Smooth muscle cell (in vitro differentiated cells): ENCODE results near the gene LCK. TPM values are rescaled to one million over a fixed set of nuclear protein-coding genes. Genes with fewer than 3 reads are reported as not detected.

Experiments
- DNase-seq: peaks from one replicate; lab custom pipeline; 2025; ENCODE audit not compliant: unreplicated experiment; lab: John Stamatoyannopoulos, UW
- H2AFZ ChIP-seq: fragments of 200-600 bp; sonication (generic); 2 replicates; pipeline ENCODE4 v1.6.0; 2016; ENCODE audit warnings: antibody characterized with exemption, low read depth, mild to moderate bottlenecking
- H3F3A ChIP-seq: fragments of 200-600 bp; sonication (generic); 2 replicates; pipeline ENCODE4 v1.6.0; 2017; ENCODE audit warnings: antibody characterized with exemption, low read depth
- H3K27ac ChIP-seq: fragments of 200-600 bp; sonication (generic); 2 replicates; pipeline ENCODE4 v1.5.1; 2016; ENCODE audit warnings: low read depth, mild to moderate bottlenecking
- H3K27me3 ChIP-seq: fragments of 200-600 bp; sonication (generic); 2 replicates; pipeline ENCODE4 v1.6.1; 2016; ENCODE audit warnings: low read depth, mild to moderate bottlenecking
- H3K36me3 ChIP-seq: fragments of 200-600 bp; sonication (generic); 2 replicates; pipeline ENCODE4 v1.5.1; 2016; ENCODE audit warnings: low read depth
- H3K4me1 ChIP-seq: fragments of 200-600 bp; sonication (generic); 2 replicates; pipeline ENCODE4 v1.5.1; 2016; ENCODE audit warnings: low read depth
- H3K4me2 ChIP-seq: fragments of 200-600 bp; sonication (generic); 2 replicates; pipeline ENCODE4 v1.6.0; 2016; ENCODE audit warnings: mild to moderate bottlenecking
- H3K4me3 ChIP-seq: fragments of 200-600 bp; sonication (generic); 2 replicates; pipeline ENCODE4 v1.5.1; 2016; ENCODE audit warnings: mild to moderate bottlenecking
- H3K79me2 ChIP-seq: fragments of 200-600 bp; sonication (generic); 2 replicates; pipeline ENCODE4 v1.6.0; 2016; ENCODE audit warnings: low read depth, mild to moderate bottlenecking
- H3K9ac ChIP-seq: fragments of 200-600 bp; sonication (generic); 2 replicates; pipeline ENCODE4 v1.6.0; 2016; ENCODE audit warnings: low read depth
- H3K9me3 ChIP-seq: fragments of 200-600 bp; sonication (generic); replicated peaks from 2 replicates; pipeline ENCODE4 v1.5.1; 2016; ENCODE audit warnings: low read depth
- H4K20me1 ChIP-seq: fragments of 200-600 bp; sonication (generic); 2 replicates; pipeline ENCODE4 v1.6.0; 2016; ENCODE audit warnings: low read depth
- WGBS: methylation state at CpG from one replicate; pipeline ENCODE4 v1.1.7; 2016; ENCODE audit warnings: low lambda C conversion rate; 5-methylcytosine and 5-hydroxymethylcytosine counted together
- polyA plus RNA-seq: library from polyadenylated mRNA; unstranded; fragments of >200 nt; fragmentation: Nextera tagmentation; extraction: Ambion mirVana; gene quantifications from 2 replicates; pipeline ENCODE4 v1.2.1, GENCODE V29; 2016
- total RNA-seq: library from RNA; depleted of rRNA; stranded (reverse); fragments of >200 nt; gene quantifications from 2 replicates; pipeline ENCODE4 v1.2.3, GENCODE V29; 2014
- TF ChIP-seq, protein P1 (sequence below): fragments of 200-600 bp; sonication (generic); IDR thresholded peaks from 2 replicates; pipeline ENCODE4 v1.5.1; 2017; ENCODE audit warnings: borderline replicate concordance, mild to moderate bottlenecking, antibody characterized with exemption; ENCODE audit not compliant: insufficient read depth, poor library complexity, severe bottlenecking

The LCK gene
- total and polyA plus RNA-seq, 2 experiments from 2014 or later: 0.22 TPM; not detected in 1

DNA sequence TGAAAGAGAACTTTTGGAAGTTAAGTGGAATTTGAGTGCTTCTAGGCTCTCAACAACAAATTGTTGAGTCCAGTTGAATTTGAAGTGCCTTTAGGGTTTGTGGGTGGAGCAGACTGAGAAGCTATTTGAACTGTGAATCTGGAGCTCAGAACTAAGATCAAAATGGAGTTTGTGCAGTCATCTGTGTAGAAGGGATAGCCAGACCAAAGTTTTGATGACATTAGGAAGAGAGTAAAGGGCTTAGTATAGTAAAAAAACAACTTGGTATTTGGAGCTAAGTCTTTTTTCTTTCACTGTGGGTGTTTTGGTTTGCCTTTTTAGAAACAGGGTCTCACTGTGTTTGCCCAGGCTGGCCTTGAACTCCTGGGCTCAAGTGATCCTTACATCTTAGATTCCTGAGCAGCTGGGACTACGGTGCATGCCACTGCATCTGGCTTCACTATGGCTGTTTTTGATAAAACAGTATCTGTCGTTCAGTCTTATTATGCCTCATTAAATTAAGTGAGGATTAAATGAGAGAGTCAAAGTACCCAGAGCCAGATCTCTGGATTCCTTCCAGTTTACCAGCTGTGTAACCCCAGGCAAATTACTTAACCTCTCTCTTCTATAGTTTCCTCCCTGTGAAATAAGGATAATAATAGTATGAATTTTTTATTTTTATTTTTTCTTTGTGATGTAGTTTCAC lies 60.8 kb downstream of the LCK start:
- Histone ChIP-seq H3K4me3 (no peak overlapping the region), H3K4me2 (no peak overlapping the region), H3K79me2 (peaks cover 64% of the 10 kb centered on the region), H3K4me1 (no peaks in the 10 kb centered on the region), H3F3A (no peaks in the 10 kb centered on the region), H4K20me1 (peaks cover 83% of the 10 kb centered on the region), H3K9ac (no peak overlapping the region), H3K36me3 (no peaks in the 10 kb centered on the region), H3K27ac (no peak overlapping the region), H3K9me3 (no peaks in the 10 kb centered on the region), H3K27me3 (no peaks in the 10 kb centered on the region), H2AFZ (no peak overlapping the region)
- DNase-seq: no peak
- 53% methylated on average over 2 of the region's 2 CpGs for WGBS
- TF ChIP-seq, protein P1, sequence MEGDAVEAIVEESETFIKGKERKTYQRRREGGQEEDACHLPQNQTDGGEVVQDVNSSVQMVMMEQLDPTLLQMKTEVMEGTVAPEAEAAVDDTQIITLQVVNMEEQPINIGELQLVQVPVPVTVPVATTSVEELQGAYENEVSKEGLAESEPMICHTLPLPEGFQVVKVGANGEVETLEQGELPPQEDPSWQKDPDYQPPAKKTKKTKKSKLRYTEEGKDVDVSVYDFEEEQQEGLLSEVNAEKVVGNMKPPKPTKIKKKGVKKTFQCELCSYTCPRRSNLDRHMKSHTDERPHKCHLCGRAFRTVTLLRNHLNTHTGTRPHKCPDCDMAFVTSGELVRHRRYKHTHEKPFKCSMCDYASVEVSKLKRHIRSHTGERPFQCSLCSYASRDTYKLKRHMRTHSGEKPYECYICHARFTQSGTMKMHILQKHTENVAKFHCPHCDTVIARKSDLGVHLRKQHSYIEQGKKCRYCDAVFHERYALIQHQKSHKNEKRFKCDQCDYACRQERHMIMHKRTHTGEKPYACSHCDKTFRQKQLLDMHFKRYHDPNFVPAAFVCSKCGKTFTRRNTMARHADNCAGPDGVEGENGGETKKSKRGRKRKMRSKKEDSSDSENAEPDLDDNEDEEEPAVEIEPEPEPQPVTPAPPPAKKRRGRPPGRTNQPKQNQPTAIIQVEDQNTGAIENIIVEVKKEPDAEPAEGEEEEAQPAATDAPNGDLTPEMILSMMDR: no peak

DNA sequence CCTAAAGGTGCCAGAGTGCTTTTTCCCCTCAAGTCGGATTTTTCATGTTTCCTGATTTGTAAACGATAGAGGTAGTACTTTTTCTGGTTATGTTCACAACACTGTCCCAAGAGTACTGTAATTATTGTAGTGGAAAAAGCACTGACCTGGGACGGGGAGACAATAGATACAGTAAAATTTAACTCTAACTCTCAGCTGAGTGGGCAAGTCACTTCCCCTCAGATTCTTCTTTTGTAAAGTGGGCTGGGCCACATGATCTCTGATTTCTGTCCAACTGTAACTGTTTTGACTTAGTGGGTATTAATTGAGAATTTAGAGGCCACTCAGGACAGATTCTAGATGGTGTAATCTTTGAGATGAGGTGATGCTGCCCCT lies 65.8 kb downstream of the LCK start:
- Histone ChIP-seq H4K20me1 (peaks cover 45% of the 10 kb centered on the region), H3K27me3 (no peaks in the 10 kb centered on the region), H3K27ac (no peak overlapping the region), H3K4me1 (no peaks in the 10 kb centered on the region), H3K9me3 (no peaks in the 10 kb centered on the region), H3K9ac (no peak overlapping the region), H3K36me3 (no peaks in the 10 kb centered on the region), H2AFZ (no peak overlapping the region), H3K4me2 (no peak overlapping the region), H3F3A (no peaks in the 10 kb centered on the region), H3K79me2 (peaks cover 27% of the 10 kb centered on the region), H3K4me3 (no peak overlapping the region)
- TF ChIP-seq, protein P1: no peak
- WGBS: 93% methylated on average over 3 of the region's 3 CpGs
- no peak for DNase-seq

DNA sequence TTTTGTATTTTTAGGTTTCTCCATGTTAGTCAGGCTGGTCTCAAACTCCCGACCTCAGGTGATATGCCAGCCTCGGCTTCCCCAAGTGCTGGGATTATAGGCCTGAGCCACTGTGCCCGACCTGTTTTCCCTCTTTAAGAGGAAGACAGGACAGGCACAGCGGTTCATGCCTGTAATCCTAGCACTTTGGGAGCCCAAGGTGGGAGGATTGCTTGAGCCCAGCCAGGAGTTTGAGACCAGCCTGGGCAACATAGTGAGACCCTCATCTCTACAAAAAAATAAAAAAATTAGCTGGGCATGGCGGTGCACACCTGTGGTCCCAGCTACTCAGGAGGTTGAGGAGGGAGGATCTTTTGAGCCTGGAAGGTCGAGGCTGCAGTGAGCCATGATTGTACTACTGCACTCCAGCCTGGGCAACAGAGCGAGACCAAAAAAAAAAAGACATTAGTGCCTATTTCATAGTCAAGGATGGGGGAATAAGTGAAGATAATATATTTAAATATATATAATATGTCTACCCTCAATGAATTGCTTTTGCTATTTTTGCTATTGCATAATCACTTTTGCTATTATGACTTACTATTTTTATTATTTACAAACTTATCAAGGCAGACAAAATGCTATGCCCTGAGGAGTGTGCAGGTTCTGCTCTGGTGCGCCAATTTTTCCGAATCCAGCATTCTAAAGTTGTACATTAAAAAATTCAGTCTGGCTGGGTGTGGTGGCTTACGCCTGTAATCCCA lies 67.2 kb downstream of the LCK start:
- 97% methylated on average over 10 of the region's 10 CpGs for WGBS
- peaks cover 13% of the 10 kb centered on the region for H3K79me2 ChIP-seq
- TF ChIP-seq, protein P1: no peak

More for the DNA sequence above, 67.2 kb downstream of the LCK start:
- Histone ChIP-seq H3K27me3 (no peaks in the 10 kb centered on the region), H3K4me2 (no peak overlapping the region), H3K4me3 (no peak overlapping the region), H3K27ac (no peak overlapping the region), H3K36me3 (no peaks in the 10 kb centered on the region), H3F3A (no peaks in the 10 kb centered on the region), H3K9ac (no peak overlapping the region), H4K20me1 (peaks cover 34% of the 10 kb centered on the region), H3K4me1 (no peaks in the 10 kb centered on the region), H3K9me3 (no peaks in the 10 kb centered on the region), H2AFZ (no peak overlapping the region)
- DNase-seq: no peak
